GM12873 (cell line): ENCODE results near the gene GAK.

Experiments used
- CTCF ChIP-seq: IDR thresholded peaks from 2 replicates; pipeline ENCODE4 v1.5.1; 2012; ENCODE audit warnings: low read depth, mild to moderate bottlenecking, moderate library complexity, low read length, control low read depth; ENCODE audit not compliant: insufficient read depth; ENCODE audit errors: missing control alignments

The GAK gene

GRCh38 chr4:882646-883045, 49.5 kb downstream of the GAK start:
- no peak for TF ChIP-seq CTCF

DNA sequence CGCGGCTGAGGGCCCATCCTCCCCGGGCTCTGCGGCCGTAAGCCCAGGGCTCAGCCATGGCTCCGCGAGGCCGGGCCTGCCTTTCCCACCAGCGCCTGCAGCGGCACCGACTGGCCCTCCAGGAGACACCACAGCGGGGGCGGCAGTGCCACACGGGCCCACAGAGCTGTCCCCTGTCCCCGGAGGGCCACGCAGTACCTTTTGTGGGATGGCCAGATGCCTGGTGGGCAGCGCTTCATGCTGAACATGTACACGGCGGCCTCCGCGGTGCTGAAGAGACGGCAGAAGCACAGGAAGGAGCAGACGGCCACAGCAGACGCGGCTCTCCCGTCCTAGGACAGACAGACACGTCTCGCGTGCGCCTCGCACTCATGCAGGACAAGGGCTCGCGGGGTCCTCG, 50.4 kb downstream of the GAK start:
- TF ChIP-seq CTCF, result no peak

DNA sequence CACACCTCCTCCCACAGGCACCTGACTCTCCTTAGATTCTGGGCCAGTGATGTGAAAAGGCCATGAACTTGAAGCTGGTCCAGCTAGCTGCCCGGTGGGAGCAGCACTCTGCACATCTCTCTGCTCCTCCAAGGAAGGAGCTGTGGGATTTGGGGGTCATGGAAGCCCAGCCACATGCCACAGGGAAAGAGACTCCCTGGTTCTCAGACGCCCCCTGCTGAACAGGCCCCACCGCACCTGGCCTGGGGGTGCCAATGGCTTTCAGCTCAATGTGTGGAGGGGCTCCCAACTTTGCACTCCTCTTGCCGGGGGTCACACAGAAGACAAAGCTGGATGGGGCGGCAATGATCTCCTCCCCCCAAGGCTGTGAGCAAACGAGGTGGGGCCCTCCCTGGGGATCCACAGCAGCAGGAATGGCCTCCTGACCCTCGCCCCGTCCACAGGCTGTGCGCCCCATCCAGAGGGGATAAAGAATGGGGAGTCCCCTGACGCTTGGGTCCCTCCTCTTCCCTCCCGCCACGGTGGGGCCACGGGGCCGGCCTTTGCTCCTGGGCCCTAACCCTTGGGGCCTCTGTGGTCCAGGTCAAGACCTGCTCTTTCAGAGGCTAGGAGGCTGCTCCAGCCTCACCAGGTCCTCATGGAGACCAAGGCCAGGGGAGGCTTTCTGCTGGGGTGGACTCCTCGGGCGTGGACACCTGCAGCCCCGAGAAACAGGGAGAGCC, 51.3 kb downstream of the GAK start:
- no peak for TF ChIP-seq CTCF

DNA sequence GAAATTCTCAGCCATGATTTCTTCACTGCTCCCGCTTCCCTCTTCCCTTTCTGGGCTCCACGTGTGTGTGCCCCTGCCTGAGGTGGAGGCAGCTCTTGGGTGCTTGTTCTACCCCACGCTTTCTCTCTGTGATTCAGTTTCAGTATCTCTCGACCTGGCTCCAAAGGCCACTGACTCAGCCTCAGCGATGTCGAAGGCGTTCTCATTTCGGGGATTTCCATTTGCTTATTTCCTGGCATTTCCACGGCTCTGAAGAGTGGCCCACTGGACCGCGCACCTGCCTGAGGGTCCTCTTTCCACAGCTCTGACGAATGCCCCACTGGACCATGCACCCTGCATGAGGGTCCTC, 52.4 kb downstream of the GAK start:
- no peak for TF ChIP-seq CTCF

DNA sequence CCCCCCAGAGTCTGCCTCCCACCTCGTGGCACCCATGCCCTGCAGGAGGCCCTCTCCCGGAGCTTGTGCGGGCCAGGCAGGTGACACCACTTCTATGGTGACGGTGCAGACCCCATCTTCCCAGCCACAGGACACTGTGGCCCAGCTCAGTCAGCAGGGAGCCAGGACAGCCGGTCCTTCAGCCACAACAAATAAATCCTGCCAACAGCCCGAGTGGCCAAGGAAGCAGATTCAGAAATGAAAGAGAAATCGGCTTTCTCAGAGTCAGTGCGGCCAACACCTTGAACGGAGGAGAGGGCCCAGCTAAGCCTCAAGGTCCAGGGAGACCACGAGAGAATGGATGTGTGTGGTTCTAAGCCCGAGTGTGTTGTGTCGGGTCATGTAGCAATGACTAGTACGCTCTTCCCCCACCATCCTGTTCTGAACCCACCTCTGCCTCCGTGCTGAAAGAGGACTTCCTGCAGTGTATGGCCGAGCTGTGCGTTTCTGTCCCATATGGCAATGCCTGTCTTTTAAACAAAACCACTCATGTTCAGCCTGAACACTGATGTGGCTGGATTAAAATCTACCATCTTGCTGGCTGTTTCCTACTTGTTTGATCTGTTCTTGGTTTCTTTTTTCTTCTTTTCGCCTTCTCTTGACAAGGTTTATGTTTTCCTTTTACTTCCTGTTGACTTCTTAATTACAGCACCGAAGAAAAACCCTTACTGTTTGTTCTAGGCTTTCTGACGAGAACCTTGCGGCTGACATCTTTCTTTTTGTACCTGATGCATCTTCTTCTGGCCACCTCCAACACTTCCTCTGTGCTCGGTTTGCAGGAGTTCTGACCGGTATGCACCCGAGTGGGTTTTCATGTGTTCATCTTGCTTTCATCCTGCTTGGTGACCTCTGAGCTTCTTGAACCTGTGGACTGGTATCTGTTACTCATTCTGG, 53.1 kb downstream of the GAK start:
- TF ChIP-seq CTCF, result no peak

DNA sequence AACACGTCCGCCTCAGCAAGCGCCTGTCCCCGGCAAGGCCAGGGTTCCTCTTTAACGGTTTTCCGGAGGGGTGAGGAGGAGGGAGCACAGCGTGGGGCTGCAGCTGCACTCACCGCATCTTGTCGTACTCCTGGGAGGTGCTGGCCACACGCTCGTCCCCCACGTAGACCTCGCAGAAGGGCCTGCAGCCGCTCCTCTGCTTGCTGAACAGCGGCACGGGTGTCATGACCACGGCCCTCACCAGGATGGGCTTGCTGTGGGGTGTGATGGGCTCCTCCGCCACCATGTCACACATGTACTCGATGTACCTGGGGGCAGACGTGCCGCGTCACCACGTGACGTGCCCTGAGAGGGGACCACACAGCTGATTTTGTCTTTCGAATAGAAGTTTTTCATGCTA, 54.6 kb downstream of the GAK start:
- no peak for TF ChIP-seq CTCF

- TF ChIP-seq CTCF, result peak; percentile 36
Measured at GRCh38 chr4:876780-877179, 55.3 kb downstream of the GAK start.
